OCI-LY1 (cell line): Measurements from ENCODE around the gene RPS27A.

ENCODE experiments used
- H2AFZ ChIP-seq: fragments of 200-600 bp; sonication (generic), shearing (Covaris generic); 2 replicates; pipeline ENCODE4 v1.6.0; 2014; ENCODE audit warnings: antibody characterized with exemption, mild to moderate bottlenecking, low read length
- H3F3A ChIP-seq: fragments of 200-600 bp; sonication (generic), shearing (Covaris generic); 2 replicates; pipeline ENCODE4 v1.6.0; 2014; ENCODE audit warnings: mild to moderate bottlenecking, antibody characterized with exemption, low read length, moderate library complexity; ENCODE audit not compliant: insufficient read depth
- H3K27ac ChIP-seq: fragments of 200-600 bp; sonication (generic); 2 replicates; pipeline ENCODE4 v1.5.1; 2014; ENCODE audit warnings: low read length, mixed run types, mild to moderate bottlenecking, low read depth; ENCODE audit not compliant: poor library complexity, severe bottlenecking
- H3K27me3 ChIP-seq: fragments of 200-600 bp; sonication (generic); 2 replicates; pipeline ENCODE4 v1.6.0; 2014; ENCODE audit warnings: antibody characterized with exemption, mild to moderate bottlenecking, low read length, moderate library complexity; ENCODE audit not compliant: insufficient read depth
- H3K36me3 ChIP-seq: fragments of 200-600 bp; sonication (generic); 2 replicates; pipeline ENCODE4 v1.6.1; 2014; ENCODE audit warnings: mild to moderate bottlenecking, antibody characterized with exemption, low read length, moderate library complexity, mixed read lengths; ENCODE audit not compliant: insufficient read depth
- H3K4me1 ChIP-seq: fragments of 200-600 bp; sonication (generic); 2 replicates; pipeline ENCODE4 v1.5.1; 2014; ENCODE audit warnings: mild to moderate bottlenecking, low read length, moderate library complexity; ENCODE audit not compliant: insufficient read depth, severe bottlenecking
- H3K4me2 ChIP-seq: fragments of 200-600 bp; sonication (generic), shearing (Covaris generic); 2 replicates; pipeline ENCODE4 v1.6.1; 2014; ENCODE audit warnings: low read length
- H3K4me3 ChIP-seq: fragments of 200-600 bp; sonication (generic); 2 replicates; pipeline ENCODE4 v1.5.1; 2014; ENCODE audit warnings: low read length, low read depth, mild to moderate bottlenecking, mixed read lengths; ENCODE audit not compliant: poor library complexity, severe bottlenecking
- H3K79me2 ChIP-seq: fragments of 200-600 bp; shearing (Covaris generic); 2 replicates; pipeline ENCODE4 v1.6.1; 2016; ENCODE audit warnings: mixed run types, low read length, mixed read lengths; ENCODE audit not compliant: insufficient read depth
- H3K9ac ChIP-seq: fragments of 200-600 bp; sonication (generic), shearing (Covaris generic); 2 replicates; pipeline ENCODE4 v1.6.1; 2014; ENCODE audit warnings: mild to moderate bottlenecking, low read length, mixed read lengths
- H3K9me2 ChIP-seq: fragments of 200-600 bp; sonication (generic), shearing (Covaris generic); 2 replicates; pipeline ENCODE4 v1.6.1; 2014; ENCODE audit warnings: low read depth, mild to moderate bottlenecking, low read length, mixed read lengths
- H3K9me3 ChIP-seq: fragments of 200-600 bp; shearing (Covaris generic); 2 replicates; pipeline ENCODE4 v1.6.1; 2014; ENCODE audit warnings: low read length, mixed read lengths
- H4K20me1 ChIP-seq: fragments of 200-600 bp; sonication (generic), shearing (Covaris generic); 2 replicates; pipeline ENCODE4 v1.6.0; 2016; ENCODE audit warnings: mild to moderate bottlenecking, low read length; ENCODE audit not compliant: insufficient read depth
- EZH2 ChIP-seq: fragments of 200-600 bp; sonication (generic), shearing (Covaris generic); IDR thresholded peaks from 2 replicates; pipeline ENCODE4 v1.8.0; 2017; ENCODE audit warnings: borderline replicate concordance, mixed run types, mild to moderate bottlenecking, antibody characterized with exemption, low read length, moderate library complexity, mixed read lengths
- TF ChIP-seq, protein P1 (sequence below): fragments of 200-600 bp; sonication (generic), shearing (Covaris generic); IDR thresholded peaks from 2 replicates; pipeline ENCODE4 v1.5.1; 2017; ENCODE audit warnings: mild to moderate bottlenecking, antibody characterized with exemption, low read length, moderate library complexity, mixed read lengths

The RPS27A gene

DNA sequence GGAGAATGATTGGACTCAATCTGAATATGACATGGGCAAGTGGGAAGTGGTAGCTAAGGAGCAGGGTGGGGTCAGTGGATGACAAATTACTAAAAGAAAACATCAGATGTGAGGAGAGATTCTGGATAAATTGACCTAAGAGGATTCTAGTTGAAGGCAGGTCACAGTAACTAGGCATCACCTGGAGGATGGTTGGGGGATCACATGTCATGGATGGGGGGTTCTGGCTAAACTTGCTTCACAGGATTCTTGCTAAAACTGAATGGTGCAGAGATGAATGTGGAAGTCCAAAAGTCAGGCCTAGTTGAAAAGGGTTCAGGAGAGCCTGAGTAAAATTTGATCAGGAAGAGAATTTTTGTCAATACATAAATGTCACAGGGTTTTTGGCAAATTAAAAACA, 18.7 kb upstream of the RPS27A start:
- Histone ChIP-seq H3K79me2 (no peaks in the 10 kb centered on the region), H3K4me1 (no peaks in the 10 kb centered on the region), H3K9me2 (no peaks in the 10 kb centered on the region), H3K4me3 (no peak overlapping the region), H3K36me3 (no peaks in the 10 kb centered on the region), H3F3A (no peaks in the 10 kb centered on the region), H3K27ac (no peak overlapping the region), H3K4me2 (no peak overlapping the region), H2AFZ (no peak overlapping the region), H3K9me3 (no peaks in the 10 kb centered on the region), H3K27me3 (no peaks in the 10 kb centered on the region), H4K20me1 (no peaks in the 10 kb centered on the region), H3K9ac (no peak overlapping the region)
- no peak for TF ChIP-seq EZH2
- TF ChIP-seq, protein P1, sequence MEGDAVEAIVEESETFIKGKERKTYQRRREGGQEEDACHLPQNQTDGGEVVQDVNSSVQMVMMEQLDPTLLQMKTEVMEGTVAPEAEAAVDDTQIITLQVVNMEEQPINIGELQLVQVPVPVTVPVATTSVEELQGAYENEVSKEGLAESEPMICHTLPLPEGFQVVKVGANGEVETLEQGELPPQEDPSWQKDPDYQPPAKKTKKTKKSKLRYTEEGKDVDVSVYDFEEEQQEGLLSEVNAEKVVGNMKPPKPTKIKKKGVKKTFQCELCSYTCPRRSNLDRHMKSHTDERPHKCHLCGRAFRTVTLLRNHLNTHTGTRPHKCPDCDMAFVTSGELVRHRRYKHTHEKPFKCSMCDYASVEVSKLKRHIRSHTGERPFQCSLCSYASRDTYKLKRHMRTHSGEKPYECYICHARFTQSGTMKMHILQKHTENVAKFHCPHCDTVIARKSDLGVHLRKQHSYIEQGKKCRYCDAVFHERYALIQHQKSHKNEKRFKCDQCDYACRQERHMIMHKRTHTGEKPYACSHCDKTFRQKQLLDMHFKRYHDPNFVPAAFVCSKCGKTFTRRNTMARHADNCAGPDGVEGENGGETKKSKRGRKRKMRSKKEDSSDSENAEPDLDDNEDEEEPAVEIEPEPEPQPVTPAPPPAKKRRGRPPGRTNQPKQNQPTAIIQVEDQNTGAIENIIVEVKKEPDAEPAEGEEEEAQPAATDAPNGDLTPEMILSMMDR = no peak

DNA sequence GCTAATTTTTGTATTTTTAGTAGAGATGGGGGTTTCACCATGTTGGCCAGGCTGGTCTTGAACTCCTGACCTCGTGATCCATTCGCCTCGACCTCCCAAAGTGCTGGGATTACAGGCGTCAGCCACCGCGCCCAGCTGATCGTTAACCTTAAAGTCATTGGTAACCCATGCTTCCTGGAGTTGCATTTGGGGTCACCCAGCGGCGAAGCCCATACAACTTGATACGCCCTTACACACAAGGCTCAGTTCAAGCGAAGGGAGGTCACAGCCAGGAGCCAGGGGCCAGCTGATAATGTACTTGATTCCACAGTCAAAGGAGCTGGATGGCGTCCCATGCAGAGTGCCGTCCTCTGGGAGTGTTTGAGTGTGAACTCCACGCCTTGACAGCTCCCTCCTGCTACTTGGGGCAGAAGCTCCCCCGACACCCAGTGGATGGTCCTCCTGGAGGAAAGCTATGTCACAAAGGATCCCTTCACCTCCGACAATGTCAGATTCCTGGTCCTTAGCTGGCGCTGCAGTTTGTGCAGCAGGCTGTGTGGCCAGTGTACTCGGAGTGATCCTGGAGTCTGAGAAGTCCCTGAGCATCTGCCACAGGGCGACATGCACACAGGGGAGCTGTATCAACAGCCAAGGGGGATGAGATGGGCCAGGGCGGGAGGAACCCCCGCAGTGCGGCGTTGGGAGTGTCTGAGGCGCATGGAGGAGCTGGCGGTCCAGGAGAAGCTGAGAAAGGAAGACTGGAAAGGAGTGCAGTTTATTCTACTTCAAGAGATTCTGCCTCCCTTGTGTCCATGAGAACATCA, 8.3 kb upstream of the RPS27A start:
- Histone ChIP-seq H4K20me1 (no peaks in the 10 kb centered on the region), H3F3A (no peaks in the 10 kb centered on the region), H3K36me3 (peaks cover 3% of the 10 kb centered on the region; the same call in 1 of the 2 replicates), H3K9me3 (no peaks in the 10 kb centered on the region), H3K9me2 (no peaks in the 10 kb centered on the region), H3K79me2 (no peaks in the 10 kb centered on the region), H3K9ac (no peak overlapping the region; the same call in 1 of the 2 replicates), H3K27ac (peak overlapping the region; percentile 69), H3K4me2 (peak overlapping the region; percentile 78), H3K4me3 (peak overlapping the region; percentile 75), H3K4me1 (peaks cover 30% of the 10 kb centered on the region), H3K27me3 (no peaks in the 10 kb centered on the region), H2AFZ (no peak overlapping the region)
- no peak for TF ChIP-seq EZH2

DNA sequence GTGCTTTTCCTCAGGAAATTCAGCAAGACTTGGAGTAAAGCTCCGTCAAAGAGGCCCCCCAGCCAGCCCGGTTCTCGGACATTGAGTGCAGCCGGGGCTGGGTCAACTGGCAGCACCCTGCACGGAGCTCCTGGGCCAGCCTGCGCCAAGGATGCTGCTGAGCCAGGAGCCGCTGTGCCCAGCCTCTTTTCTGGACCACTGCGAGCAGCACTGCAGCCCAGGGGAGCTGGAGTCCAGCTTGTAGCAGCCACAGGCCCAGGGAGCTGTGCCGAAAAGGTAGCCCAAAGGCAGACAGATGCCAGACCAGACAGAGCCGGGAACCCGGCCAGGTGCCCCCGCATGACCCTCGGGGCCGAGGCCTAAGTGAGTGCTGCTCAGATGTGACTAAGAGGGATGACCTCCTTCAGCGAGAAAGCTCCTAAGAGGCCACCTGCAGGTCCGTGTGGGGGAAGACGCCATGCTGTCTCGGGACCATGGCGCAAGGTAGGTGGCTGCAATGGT, 7.7 kb upstream of the RPS27A start:
- Histone ChIP-seq H3K9me2 (no peaks in the 10 kb centered on the region), H3K36me3 (peaks cover 3% of the 10 kb centered on the region; the same call in 1 of the 2 replicates), H3K27ac (peak overlapping the region; percentile 25), H3K9ac (no peak overlapping the region; the same call in 1 of the 2 replicates), H3K4me2 (peak overlapping the region; percentile 25; the same call in 1 of the 2 replicates), H3K27me3 (no peaks in the 10 kb centered on the region), H2AFZ (no peak overlapping the region), H3K4me3 (no peak overlapping the region), H3F3A (no peaks in the 10 kb centered on the region), H3K79me2 (no peaks in the 10 kb centered on the region), H3K9me3 (no peaks in the 10 kb centered on the region), H3K4me1 (peaks cover 30% of the 10 kb centered on the region), H4K20me1 (no peaks in the 10 kb centered on the region)
- TF ChIP-seq EZH2 = no peak
- TF ChIP-seq, protein P1 = no peak
